Liver (tissue), 9 donors: ENCODE measurements around the gene MAP2K7. TPM values are rescaled to one million over a fixed set of nuclear protein-coding genes. Genes with fewer than 3 reads are reported as not detected.
A peak's percentile ranks its signal among the peaks of the same experiment; 100 is the strongest.

ENCODE experiments used
- DNase-seq: peaks from one replicate; pipeline ENCODE4 v3.0.0-alpha.2; 2017; ENCODE audit warnings: low spot score
- H3K27ac ChIP-seq, 2 donors: one replicate each; pipeline ENCODE4 v1.7.0; 2013; ENCODE audit warnings: inconsistent platforms in 2 of 2, low read length in 2 of 2, control low read depth in 1 of 2, low read depth in 1 of 2, mild to moderate bottlenecking in 1 of 2
- H3K27me3 ChIP-seq, 4 donors: one replicate each; pipeline versions ENCODE4 v1.6.1 to v1.7.0; 2013; ENCODE audit warnings: low read length in 3 of 4, inconsistent platforms in 1 of 4, mild to moderate bottlenecking in 1 of 4, moderate library complexity in 1 of 4; ENCODE audit not compliant: control insufficient read depth in 4 of 4, insufficient read depth in 4 of 4
- H3K36me3 ChIP-seq, 4 donors: one replicate each; pipeline versions ENCODE4 v1.6.1 to v1.7.0; 2013; ENCODE audit warnings: low read length in 3 of 4, mild to moderate bottlenecking in 3 of 4, low read depth in 1 of 4, moderate library complexity in 1 of 4; ENCODE audit not compliant: control insufficient read depth in 4 of 4, insufficient read depth in 3 of 4
- H3K4me1 ChIP-seq, 4 donors: one replicate each; pipeline versions ENCODE4 v1.6.1 to v1.7.0; 2013; ENCODE audit warnings: low read length in 3 of 4, mild to moderate bottlenecking in 3 of 4, moderate library complexity in 1 of 4; ENCODE audit not compliant: control insufficient read depth in 4 of 4, insufficient read depth in 4 of 4
- H3K4me3 ChIP-seq, 3 donors: one replicate each; pipeline versions ENCODE4 v1.6.1 to v1.7.0; 2013; ENCODE audit warnings: low read length in 3 of 3, control low read depth in 1 of 3, low read depth in 1 of 3, mild to moderate bottlenecking in 1 of 3
- H3K9ac ChIP-seq, 2 donors: one replicate each; pipeline ENCODE4 v1.7.0; 2013; ENCODE audit warnings: low read length in 2 of 2, mild to moderate bottlenecking in 2 of 2, moderate library complexity in 2 of 2, control low read depth in 1 of 2, low read depth in 1 of 2
- H3K9me3 ChIP-seq, 4 donors: one replicate each; pipeline versions ENCODE4 v1.6.1 to v1.7.0; 2013; ENCODE audit warnings: low read length in 3 of 4; ENCODE audit not compliant: control insufficient read depth in 4 of 4
- ATF3 ChIP-seq: IDR thresholded peaks from 2 replicates; pipeline ENCODE4 v1.6.1; 2016; ENCODE audit warnings: antibody characterized with exemption
- EGR1 ChIP-seq, 2 donors: IDR thresholded peaks; 2 replicates each; pipeline ENCODE4 v1.6.1; 2016 to 2018; ENCODE audit warnings: antibody characterized with exemption in 2 of 2, low read depth in 2 of 2
- FOXA1 ChIP-seq: IDR thresholded peaks from 2 replicates; pipeline ENCODE4 v1.6.1; 2016; ENCODE audit warnings: antibody characterized with exemption
- FOXA2 ChIP-seq: IDR thresholded peaks from 2 replicates; pipeline ENCODE4 v1.6.1; 2016; ENCODE audit warnings: antibody characterized with exemption
- GABPA ChIP-seq, 2 donors: IDR thresholded peaks in 1 of 2; conservative IDR thresholded peaks in 1 of 2; 2 replicates each; pipeline ENCODE4 v1.6.1; 2016; ENCODE audit warnings: antibody characterized with exemption in 2 of 2, mild to moderate bottlenecking in 1 of 2, moderate library complexity in 1 of 2
- HNF4A ChIP-seq, 2 donors: conservative IDR thresholded peaks; 2 replicates each; pipeline ENCODE4 v1.6.1; 2016; ENCODE audit warnings: antibody characterized with exemption in 2 of 2, mild to moderate bottlenecking in 2 of 2
- HNF4G ChIP-seq: IDR thresholded peaks from 2 replicates; pipeline ENCODE4 v1.6.1; 2016; ENCODE audit warnings: antibody characterized with exemption
- JUND ChIP-seq, 2 donors: IDR thresholded peaks; 2 replicates each; pipeline ENCODE4 v1.6.1; 2016; ENCODE audit warnings: antibody characterized with exemption in 2 of 2
- NR2F2 ChIP-seq: IDR thresholded peaks from 2 replicates; pipeline ENCODE4 v1.6.1; 2016; ENCODE audit warnings: antibody characterized with exemption
- RAD21 ChIP-seq, 2 donors: IDR thresholded peaks; 2 replicates each; pipeline ENCODE4 v1.6.1; 2016; ENCODE audit warnings: antibody characterized with exemption in 2 of 2, mild to moderate bottlenecking in 2 of 2
- REST ChIP-seq: IDR thresholded peaks from 2 replicates; pipeline ENCODE4 v1.6.1; 2016; ENCODE audit warnings: antibody characterized with exemption, mild to moderate bottlenecking
- RXRA ChIP-seq, 2 donors: IDR thresholded peaks; 2 replicates each; pipeline ENCODE4 v1.6.1; 2017 to 2018; ENCODE audit warnings: antibody characterized with exemption in 2 of 2, mild to moderate bottlenecking in 1 of 2
- SP1 ChIP-seq: IDR thresholded peaks from 2 replicates; pipeline ENCODE4 v1.6.1; 2018; ENCODE audit warnings: antibody characterized with exemption, mild to moderate bottlenecking
- TAF1 ChIP-seq: conservative IDR thresholded peaks from 2 replicates; pipeline ENCODE4 v1.6.1; 2016; ENCODE audit warnings: antibody characterized with exemption, mild to moderate bottlenecking
- YY1 ChIP-seq: IDR thresholded peaks from 2 replicates; pipeline ENCODE4 v1.6.1; 2016; ENCODE audit warnings: antibody characterized with exemption, mild to moderate bottlenecking
- ZBTB33 ChIP-seq: IDR thresholded peaks from 2 replicates; pipeline ENCODE4 v1.6.1; 2016; ENCODE audit warnings: antibody characterized with exemption
- WGBS: extraction: QIAGEN DNeasy Blood & Tissue Kit; methylation state at CpG from one replicate; pipeline ENCODE4 v1.1.7; 2013; 5-methylcytosine and 5-hydroxymethylcytosine counted together
- polyA plus RNA-seq, 2 donors: library from polyadenylated mRNA; stranded (reverse) in 1 of 2; unstranded in 1 of 2; fragments of 200-250 nt in 1 of 2; fragments of >200 nt in 1 of 2; fragmentation: Nextera tagmentation in 1 of 2; extraction: Ambion mirVana in 1 of 2; gene quantifications; one replicate each; pipeline versions ENCODE4 v1.2.1 to v1.2.3, GENCODE V29; 2013 to 2015
- total RNA-seq, 2 donors: library from RNA; depleted of rRNA; stranded (reverse); fragments of >200 nt; gene quantifications; one replicate each; pipeline ENCODE4 v1.2.3, GENCODE V29; 2014
- TF ChIP-seq, protein P1 (sequence below): fragments of 150-350 bp; IDR thresholded peaks from 2 replicates; pipeline ENCODE4 v1.5.1; 2017; ENCODE audit warnings: improper control_type of control experiment, low read depth, low read length; ENCODE audit not compliant: missing input control
- TF ChIP-seq, protein P2 (sequence below): IDR thresholded peaks from 2 replicates; pipeline ENCODE4 v1.6.1; 2016; ENCODE audit warnings: antibody characterized with exemption
- donor health status: healthy.
- donor health status: healthy.
- donor health status: healthy.
- donor health status: healthy.
- donor health status: healthy.

Gene MAP2K7
- total and polyA plus RNA-seq, 4 donors = 3.0 to 11.7 (median 9.5) TPM

DNA sequence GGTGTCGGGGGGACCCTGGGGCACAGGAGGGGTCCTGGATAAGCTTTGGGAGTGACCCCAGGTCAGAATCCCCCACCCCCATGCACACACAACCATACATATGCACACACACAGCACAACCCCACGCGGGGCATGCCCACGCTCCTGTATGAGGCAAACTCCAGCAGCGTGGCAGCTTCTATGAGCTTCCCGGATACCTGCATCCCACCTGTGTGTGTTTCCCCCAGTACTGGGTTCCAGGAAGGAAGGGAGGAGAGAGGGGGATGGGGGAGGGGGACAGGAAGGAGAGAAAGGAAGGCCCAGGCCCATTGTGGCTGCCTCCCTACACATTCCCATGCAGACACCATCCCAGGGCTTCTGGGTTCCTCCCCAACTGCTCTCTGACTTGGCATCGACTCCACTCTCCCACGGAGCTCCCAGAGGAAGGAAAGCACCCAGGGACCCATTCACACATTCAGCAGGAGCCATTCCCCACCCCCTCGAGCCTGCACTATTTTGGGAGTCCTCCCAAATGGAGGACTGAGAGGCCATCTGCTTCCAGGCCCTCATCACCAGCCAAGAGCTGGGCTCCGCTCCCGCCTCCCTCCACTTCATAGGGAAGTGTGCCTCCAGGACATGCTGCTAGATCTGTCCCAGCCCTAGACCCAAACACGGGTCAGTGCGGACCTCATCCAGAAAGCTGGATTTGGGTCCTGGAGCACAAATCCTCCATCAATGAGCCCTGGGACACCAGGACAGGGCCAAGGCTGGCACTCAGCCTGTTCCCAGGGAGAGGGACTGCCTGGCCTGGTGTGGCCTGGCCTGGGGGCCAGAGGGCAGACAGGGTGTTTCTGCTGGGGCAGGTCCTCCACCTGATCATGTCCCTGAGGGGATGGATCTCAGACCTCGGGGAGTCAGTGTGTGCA, 42.7 kb upstream of the MAP2K7 start:
- DNase-seq = no peak
- peaks cover 0 to 9% (median 4%) of the 10 kb centered on the region in 4 donors for H3K4me1 ChIP-seq
- 89% methylated on average over 14 of the region's 14 CpGs for WGBS
- no peaks in the 10 kb centered on the region for H3K9me3 ChIP-seq
- H3K9ac ChIP-seq = no peak overlapping the region
- H3K27ac ChIP-seq = no peak overlapping the region
- H3K27me3 ChIP-seq = no peaks in the 10 kb centered on the region
- H3K36me3 ChIP-seq = peaks cover 0 to 1% (median 0%) of the 10 kb centered on the region in 4 donors
- H3K4me3 ChIP-seq = no peak overlapping the region
- TF ChIP-seq RXRA (IDR thresholded peaks at IDR 0.05) (no peak), FOXA1 (no peak), RAD21 (IDR thresholded peaks at IDR 0.05) (no peak), SP1 (no peak), HNF4G (no peak), GABPA (IDR thresholded peaks at IDR 0.05 in 1 of 2, conservative IDR thresholded peaks at IDR 0.05 in 1 of 2) (no peak), NR2F2 (no peak), HNF4A (conservative IDR thresholded peaks at IDR 0.05) (no peak), ATF3 (no peak), EGR1 (IDR thresholded peaks at IDR 0.05; ENCODE audit: low read depth in 2 of 2) (no peak), TAF1 (no peak)
- TF ChIP-seq, protein P1, sequence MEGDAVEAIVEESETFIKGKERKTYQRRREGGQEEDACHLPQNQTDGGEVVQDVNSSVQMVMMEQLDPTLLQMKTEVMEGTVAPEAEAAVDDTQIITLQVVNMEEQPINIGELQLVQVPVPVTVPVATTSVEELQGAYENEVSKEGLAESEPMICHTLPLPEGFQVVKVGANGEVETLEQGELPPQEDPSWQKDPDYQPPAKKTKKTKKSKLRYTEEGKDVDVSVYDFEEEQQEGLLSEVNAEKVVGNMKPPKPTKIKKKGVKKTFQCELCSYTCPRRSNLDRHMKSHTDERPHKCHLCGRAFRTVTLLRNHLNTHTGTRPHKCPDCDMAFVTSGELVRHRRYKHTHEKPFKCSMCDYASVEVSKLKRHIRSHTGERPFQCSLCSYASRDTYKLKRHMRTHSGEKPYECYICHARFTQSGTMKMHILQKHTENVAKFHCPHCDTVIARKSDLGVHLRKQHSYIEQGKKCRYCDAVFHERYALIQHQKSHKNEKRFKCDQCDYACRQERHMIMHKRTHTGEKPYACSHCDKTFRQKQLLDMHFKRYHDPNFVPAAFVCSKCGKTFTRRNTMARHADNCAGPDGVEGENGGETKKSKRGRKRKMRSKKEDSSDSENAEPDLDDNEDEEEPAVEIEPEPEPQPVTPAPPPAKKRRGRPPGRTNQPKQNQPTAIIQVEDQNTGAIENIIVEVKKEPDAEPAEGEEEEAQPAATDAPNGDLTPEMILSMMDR = no peak

GRCh38 chr19:7861619-7862412, 41.9 kb upstream of the MAP2K7 start:
- no peak for DNase-seq
- Histone ChIP-seq H3K4me3 (peak overlapping the region in 1 of 3 donors; percentile 5), H3K4me1 (peaks cover 0 to 9% (median 4%) of the 10 kb centered on the region in 4 donors), H3K27ac (no peak overlapping the region), H3K9me3 (no peaks in the 10 kb centered on the region), H3K36me3 (peaks cover 0 to 1% (median 0%) of the 10 kb centered on the region in 4 donors), H3K9ac (no peak overlapping the region), H3K27me3 (no peaks in the 10 kb centered on the region)
- 58% methylated on average over 63 of the region's 63 CpGs for WGBS
- no peak for TF ChIP-seq HNF4A (conservative IDR thresholded peaks at IDR 0.05)
- no peak for TF ChIP-seq YY1
- TF ChIP-seq ZBTB33 = no peak
- TF ChIP-seq REST = no peak
- no peak for TF ChIP-seq SP1
- TF ChIP-seq TAF1 = no peak
- TF ChIP-seq JUND (IDR thresholded peaks at IDR 0.05) = no peak
- no peak for TF ChIP-seq FOXA2
- TF ChIP-seq ATF3 = no peak
- TF ChIP-seq RXRA (IDR thresholded peaks at IDR 0.05) = no peak
- no peak for TF ChIP-seq GABPA (IDR thresholded peaks at IDR 0.05 in 1 of 2, conservative IDR thresholded peaks at IDR 0.05 in 1 of 2)
- no peak for TF ChIP-seq EGR1 (IDR thresholded peaks at IDR 0.05; ENCODE audit: low read depth in 2 of 2)
- TF ChIP-seq, protein P2, sequence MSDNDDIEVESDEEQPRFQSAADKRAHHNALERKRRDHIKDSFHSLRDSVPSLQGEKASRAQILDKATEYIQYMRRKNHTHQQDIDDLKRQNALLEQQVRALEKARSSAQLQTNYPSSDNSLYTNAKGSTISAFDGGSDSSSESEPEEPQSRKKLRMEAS = no peak
- no peak for TF ChIP-seq HNF4G
- no peak for TF ChIP-seq RAD21 (IDR thresholded peaks at IDR 0.05)
